ENCODE data around the gene DVL2. TPM values are rescaled to one million over a fixed set of nuclear protein-coding genes. Genes with fewer than 3 reads are reported as not detected.

Gene DVL2
- total RNA-seq, 1 donor from 2014 or later = 99.7 TPM

DNA sequence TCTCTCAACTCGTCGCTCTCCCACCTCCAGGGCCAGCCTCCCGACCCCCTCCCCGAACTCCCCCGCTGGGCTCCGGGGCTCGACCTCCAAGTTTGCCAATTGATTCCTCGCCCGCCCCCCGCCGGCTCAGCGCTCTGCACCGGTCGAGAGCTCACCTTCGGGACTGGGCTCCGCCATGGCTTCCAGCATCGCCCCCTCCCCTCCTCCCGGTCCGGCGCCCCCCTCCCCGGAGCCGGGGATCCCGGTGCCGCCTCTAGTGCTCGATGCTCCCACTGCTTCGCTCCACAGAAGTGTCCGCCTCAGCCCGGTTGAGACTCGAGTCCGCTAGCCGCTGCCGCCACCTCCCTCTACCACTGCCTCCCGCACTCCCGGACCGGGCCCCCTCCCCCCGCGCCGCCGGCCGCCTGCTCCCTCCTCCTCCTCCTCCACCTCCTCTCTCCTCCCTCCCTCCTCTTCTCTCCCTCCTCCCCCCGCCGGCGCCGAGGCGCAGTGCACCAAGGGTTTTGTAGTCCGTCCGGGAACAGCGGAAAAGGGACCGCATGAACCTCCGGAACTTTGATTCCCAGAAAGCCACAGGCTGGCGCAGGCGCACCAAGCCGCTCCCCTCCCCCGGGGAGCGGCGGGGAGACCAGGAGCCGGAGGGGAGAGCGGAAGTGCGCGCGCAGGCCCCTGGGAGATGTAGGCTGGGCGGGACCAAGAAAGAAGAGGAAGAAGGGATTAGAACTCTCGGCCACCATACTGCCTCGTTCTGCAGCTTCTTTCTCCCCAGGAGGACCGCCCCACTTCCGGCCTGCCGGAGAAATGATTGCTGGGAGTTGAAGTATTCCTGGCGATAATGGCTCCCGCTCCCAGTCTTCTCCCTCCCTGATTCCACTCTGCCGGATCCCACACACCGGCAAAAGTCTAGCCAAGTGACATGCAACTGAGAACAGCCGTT, 5.0 kb upstream of the DVL2 start, which contains the start of gene PHF23:
Gene PHF23 (minus strand): TSS at position 367 of the 937 bp plus-strand sequence. CDS start 178 bp downstream, at position 189.
- Mint-ChIP-seq H3K4me3 (ENCODE audit: unreplicated experiment) (peak within 1 kb of the TSS; percentile 99), H3K36me3 (ENCODE audit: unreplicated experiment) (peaks cover 43% of the 10 kb centered on the region), H3K4me1 (ENCODE audit: unreplicated experiment) (peaks cover 59% of the 10 kb centered on the region), H3K9me3 (ENCODE audit: unreplicated experiment) (no peaks in the 10 kb centered on the region), H3K27me3 (ENCODE audit: unreplicated experiment) (no peaks in the 10 kb centered on the region), H3K27ac (ENCODE audit: unreplicated experiment) (peak within 1 kb of the TSS; percentile 93)
- DNase-seq (ENCODE audit: extremely low spot score, unreplicated experiment) = peak; percentile 100
- TF ChIP-seq CTCF (IDR thresholded peaks at IDR 0.05) = no peak

GRCh38 chr17:7238420-7239090, 4.2 kb upstream of the DVL2 start:
- peaks cover 42% of the 10 kb centered on the region for H3K36me3 Mint-ChIP-seq (ENCODE audit: unreplicated experiment)
- TF ChIP-seq CTCF (IDR thresholded peaks at IDR 0.05) = no peak
- H3K27ac Mint-ChIP-seq (ENCODE audit: unreplicated experiment) = peak overlapping the region; percentile 93
- peak overlapping the region; percentile 99 for H3K4me3 Mint-ChIP-seq (ENCODE audit: unreplicated experiment)
- DNase-seq (ENCODE audit: extremely low spot score, unreplicated experiment) = no peak
- H3K9me3 Mint-ChIP-seq (ENCODE audit: unreplicated experiment) = no peaks in the 10 kb centered on the region
- H3K4me1 Mint-ChIP-seq (ENCODE audit: unreplicated experiment) = peaks cover 59% of the 10 kb centered on the region
- H3K27me3 Mint-ChIP-seq (ENCODE audit: unreplicated experiment) = no peaks in the 10 kb centered on the region

- Mint-ChIP-seq H3K27me3 (ENCODE audit: unreplicated experiment) (no peaks in the 10 kb centered on the region), H3K36me3 (ENCODE audit: unreplicated experiment) (peaks cover 40% of the 10 kb centered on the region), H3K27ac (ENCODE audit: unreplicated experiment) (peak overlapping the region; percentile 68), H3K4me1 (ENCODE audit: unreplicated experiment) (peaks cover 59% of the 10 kb centered on the region), H3K9me3 (ENCODE audit: unreplicated experiment) (no peaks in the 10 kb centered on the region), H3K4me3 (ENCODE audit: unreplicated experiment) (peak overlapping the region; percentile 99)
- no peak for TF ChIP-seq CTCF (IDR thresholded peaks at IDR 0.05)
- DNase-seq (ENCODE audit: extremely low spot score, unreplicated experiment) = peak; percentile 90
Observed at GRCh38 chr17:7237761-7238419, 3.6 kb upstream of the DVL2 start.

DNA sequence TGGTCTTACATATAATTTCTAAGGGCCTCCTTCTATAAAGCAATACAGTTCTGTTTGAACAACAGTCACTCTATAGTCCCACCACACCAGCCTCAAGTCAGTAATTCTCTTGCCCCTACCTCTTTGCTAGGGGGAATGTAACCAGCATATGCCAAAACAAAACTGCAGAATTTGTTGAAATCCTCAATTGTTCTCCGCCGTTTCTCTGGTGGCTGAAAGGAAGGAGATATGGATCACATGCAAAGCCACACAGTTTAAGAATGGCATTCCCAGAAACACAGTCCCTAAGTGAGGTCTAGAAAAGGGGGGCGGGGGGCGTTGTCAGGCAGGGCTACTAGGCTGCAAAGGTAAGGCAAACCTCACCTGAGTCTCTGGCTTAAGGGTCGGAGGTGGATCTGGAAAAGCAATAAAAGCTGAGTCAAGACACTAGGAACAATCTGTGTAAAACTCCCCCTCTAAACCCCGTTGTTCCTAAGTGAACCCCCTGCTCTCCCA, 3.0 kb upstream of the DVL2 start:
- peak overlapping the region; percentile 99 for H3K4me3 Mint-ChIP-seq (ENCODE audit: unreplicated experiment)
- H3K9me3 Mint-ChIP-seq (ENCODE audit: unreplicated experiment) = no peaks in the 10 kb centered on the region
- peak overlapping the region; percentile 68 for H3K27ac Mint-ChIP-seq (ENCODE audit: unreplicated experiment)
- peaks cover 63% of the 10 kb centered on the region for H3K4me1 Mint-ChIP-seq (ENCODE audit: unreplicated experiment)
- no peaks in the 10 kb centered on the region for H3K27me3 Mint-ChIP-seq (ENCODE audit: unreplicated experiment)
- no peak for TF ChIP-seq CTCF (IDR thresholded peaks at IDR 0.05)
- H3K36me3 Mint-ChIP-seq (ENCODE audit: unreplicated experiment) = peaks cover 40% of the 10 kb centered on the region
- DNase-seq (ENCODE audit: extremely low spot score, unreplicated experiment) = no peak

Measured in osteocyte (in vitro differentiated cells).